NT2/D1 (cell line): ENCODE measurements around the gene FAAH.

ENCODE experiments used
- SUZ12 ChIP-seq: IDR thresholded peaks from 2 replicates; pipeline ENCODE4 v1.6.1; 2011; ENCODE audit not compliant: insufficient read length, insufficient read depth; ENCODE audit errors: extremely low read depth
- YY1 ChIP-seq: IDR thresholded peaks from 2 replicates; pipeline ENCODE4 v1.6.1; 2011; ENCODE audit not compliant: insufficient read length, insufficient read depth
- ZNF274 ChIP-seq: IDR thresholded peaks from 2 replicates; pipeline ENCODE4 v1.6.1; 2011; ENCODE audit warnings: mild to moderate bottlenecking, low read depth, low read length

GRCh38 chr1:46421739-46422138 is 27.6 kb downstream of the FAAH start:
- TF ChIP-seq SUZ12 (no peak), ZNF274 (no peak), YY1 (no peak)
